Astrocyte (in vitro differentiated cells and primary cell): Measurements from ENCODE around the gene POC1B.

Source experiments
- EZH2 ChIP-seq: IDR thresholded peaks from 2 replicates; pipeline ENCODE4 v1.6.1; 2012; ENCODE audit warnings: mild to moderate bottlenecking, low read length, inconsistent platforms; ENCODE audit not compliant: insufficient read depth
- TF ChIP-seq, protein P1 (sequence below): IDR thresholded peaks from 2 replicates; pipeline ENCODE4 v1.5.1; 2011; ENCODE audit warnings: low read depth, mild to moderate bottlenecking, inconsistent platforms, low read length, moderate library complexity; ENCODE audit not compliant: insufficient read depth

DNA sequence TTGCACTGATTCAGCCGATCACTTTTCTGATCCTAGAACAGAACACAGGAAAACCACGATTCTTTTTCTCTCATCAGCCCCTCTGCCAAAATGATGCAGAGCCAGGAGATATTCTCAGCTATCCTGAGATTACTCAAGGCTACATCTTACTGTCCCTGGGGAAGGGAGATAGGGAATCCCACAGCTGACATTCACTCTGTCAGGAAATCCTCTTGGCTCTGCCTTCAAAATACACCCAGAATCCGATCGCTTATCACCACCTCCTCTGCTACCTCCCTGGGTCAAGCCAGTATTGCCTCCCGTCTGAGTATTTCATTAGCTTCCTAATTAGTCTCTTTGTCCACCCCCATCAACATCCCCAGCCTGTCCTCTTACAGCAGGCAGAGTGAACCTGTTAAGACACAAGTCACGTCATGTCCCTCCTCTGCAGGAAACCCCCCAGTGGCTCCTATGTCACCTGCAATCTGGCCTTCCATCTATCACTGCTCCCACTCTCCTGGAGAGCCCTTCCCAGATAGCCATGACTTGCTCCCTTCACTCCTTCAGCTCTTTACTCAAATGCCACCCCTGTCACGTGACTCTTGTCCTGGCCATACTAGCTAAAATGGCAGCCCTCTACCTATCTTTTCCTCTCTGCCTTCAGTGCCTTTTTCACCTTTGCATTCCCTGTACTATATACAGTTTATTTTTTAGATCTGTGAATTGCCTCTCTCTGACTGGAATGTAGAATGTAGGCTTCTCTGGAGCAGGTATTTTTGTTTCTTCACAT lies 71.6 kb downstream of the POC1B start:
- TF ChIP-seq, protein P1, sequence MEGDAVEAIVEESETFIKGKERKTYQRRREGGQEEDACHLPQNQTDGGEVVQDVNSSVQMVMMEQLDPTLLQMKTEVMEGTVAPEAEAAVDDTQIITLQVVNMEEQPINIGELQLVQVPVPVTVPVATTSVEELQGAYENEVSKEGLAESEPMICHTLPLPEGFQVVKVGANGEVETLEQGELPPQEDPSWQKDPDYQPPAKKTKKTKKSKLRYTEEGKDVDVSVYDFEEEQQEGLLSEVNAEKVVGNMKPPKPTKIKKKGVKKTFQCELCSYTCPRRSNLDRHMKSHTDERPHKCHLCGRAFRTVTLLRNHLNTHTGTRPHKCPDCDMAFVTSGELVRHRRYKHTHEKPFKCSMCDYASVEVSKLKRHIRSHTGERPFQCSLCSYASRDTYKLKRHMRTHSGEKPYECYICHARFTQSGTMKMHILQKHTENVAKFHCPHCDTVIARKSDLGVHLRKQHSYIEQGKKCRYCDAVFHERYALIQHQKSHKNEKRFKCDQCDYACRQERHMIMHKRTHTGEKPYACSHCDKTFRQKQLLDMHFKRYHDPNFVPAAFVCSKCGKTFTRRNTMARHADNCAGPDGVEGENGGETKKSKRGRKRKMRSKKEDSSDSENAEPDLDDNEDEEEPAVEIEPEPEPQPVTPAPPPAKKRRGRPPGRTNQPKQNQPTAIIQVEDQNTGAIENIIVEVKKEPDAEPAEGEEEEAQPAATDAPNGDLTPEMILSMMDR, result no peak
- TF ChIP-seq EZH2, result no peak
